Left ventricle myocardium inferior (tissue), 1 donor: ENCODE measurements around the gene NRXN3. TPM values are rescaled to one million over a fixed set of nuclear protein-coding genes. Genes with fewer than 3 reads are reported as not detected.

ENCODE experiments used
- DNase-seq: peaks from one replicate; pipeline ENCODE4 v3.0.0-alpha.2; 2020
- H3K27ac ChIP-seq: fragments of 200-600 bp; replicated peaks from 2 replicates; pipeline ENCODE4 v1.8.0; 2021
- H3K27me3 ChIP-seq: fragments of 200-600 bp; 2 replicates; pipeline ENCODE4 v1.8.0; 2021; ENCODE audit warnings: low read depth
- H3K36me3 ChIP-seq: fragments of 200-600 bp; 2 replicates; pipeline ENCODE4 v1.8.0; 2021
- H3K4me1 ChIP-seq: fragments of 200-600 bp; 2 replicates; pipeline ENCODE4 v1.8.0; 2021
- H3K4me3 ChIP-seq: fragments of 200-600 bp; 2 replicates; pipeline ENCODE4 v1.8.0; 2021; ENCODE audit warnings: mild to moderate bottlenecking, moderate library complexity
- H3K9me3 ChIP-seq: fragments of 200-600 bp; replicated peaks from 2 replicates; pipeline ENCODE4 v1.8.0; 2021
- intact Hi-C: fragments of 100-400 bp; cut with micrococcal nuclease; formaldehyde crosslinking; loops from one replicate; pipeline ENCODE4 v1.11.0; 2022
- total RNA-seq: library from RNA; stranded (reverse); fragmentation: NEBNext Ultra II Directional; extraction: Animal tissue kit (Norgen Biotek cat#: 25700); gene quantifications from one replicate; pipeline ENCODE4 v1.2.1, GENCODE V29; 2021
- TF ChIP-seq, protein P1 (sequence below): fragments of 200-600 bp; IDR thresholded peaks from 2 replicates; pipeline ENCODE4 v1.8.0; 2021; ENCODE audit warnings: antibody characterized with exemption, mild to moderate bottlenecking, borderline replicate concordance
- donor health status: DM: no; HTN: yes; CAD: no; lungs with severe emphysema.

Gene NRXN3
- total RNA-seq, 1 donor from 2014 or later: 1.2 TPM

DNA sequence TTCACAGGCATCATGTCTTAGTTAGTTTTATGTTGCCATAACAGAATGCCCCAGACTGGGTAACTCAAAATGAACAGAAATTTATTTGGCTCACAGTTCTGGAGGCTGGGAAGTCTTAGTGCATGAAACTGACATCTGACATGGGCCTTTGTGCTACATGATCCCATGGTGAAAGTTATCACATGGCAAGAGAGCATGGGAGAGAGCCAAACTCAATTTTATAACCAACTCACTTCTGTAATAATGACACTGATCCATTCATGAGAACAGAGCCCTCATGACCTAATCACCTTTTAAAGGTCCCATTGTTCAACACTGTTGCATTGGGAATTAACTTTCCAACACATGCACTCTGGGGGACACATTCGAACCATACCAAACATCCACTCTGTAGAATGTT, 1026.0 kb downstream of the NRXN3 start:
- Histone ChIP-seq H3K36me3 (no peaks in the 10 kb centered on the region), H3K27me3 (no peaks in the 10 kb centered on the region), H3K4me1 (no peaks in the 10 kb centered on the region), H3K9me3 (no peaks in the 10 kb centered on the region), H3K27ac (no peak overlapping the region), H3K4me3 (no peak overlapping the region)
- no peak for DNase-seq
- intact Hi-C loops: no loop called here
- TF ChIP-seq, protein P1, sequence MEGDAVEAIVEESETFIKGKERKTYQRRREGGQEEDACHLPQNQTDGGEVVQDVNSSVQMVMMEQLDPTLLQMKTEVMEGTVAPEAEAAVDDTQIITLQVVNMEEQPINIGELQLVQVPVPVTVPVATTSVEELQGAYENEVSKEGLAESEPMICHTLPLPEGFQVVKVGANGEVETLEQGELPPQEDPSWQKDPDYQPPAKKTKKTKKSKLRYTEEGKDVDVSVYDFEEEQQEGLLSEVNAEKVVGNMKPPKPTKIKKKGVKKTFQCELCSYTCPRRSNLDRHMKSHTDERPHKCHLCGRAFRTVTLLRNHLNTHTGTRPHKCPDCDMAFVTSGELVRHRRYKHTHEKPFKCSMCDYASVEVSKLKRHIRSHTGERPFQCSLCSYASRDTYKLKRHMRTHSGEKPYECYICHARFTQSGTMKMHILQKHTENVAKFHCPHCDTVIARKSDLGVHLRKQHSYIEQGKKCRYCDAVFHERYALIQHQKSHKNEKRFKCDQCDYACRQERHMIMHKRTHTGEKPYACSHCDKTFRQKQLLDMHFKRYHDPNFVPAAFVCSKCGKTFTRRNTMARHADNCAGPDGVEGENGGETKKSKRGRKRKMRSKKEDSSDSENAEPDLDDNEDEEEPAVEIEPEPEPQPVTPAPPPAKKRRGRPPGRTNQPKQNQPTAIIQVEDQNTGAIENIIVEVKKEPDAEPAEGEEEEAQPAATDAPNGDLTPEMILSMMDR: no peak

DNA sequence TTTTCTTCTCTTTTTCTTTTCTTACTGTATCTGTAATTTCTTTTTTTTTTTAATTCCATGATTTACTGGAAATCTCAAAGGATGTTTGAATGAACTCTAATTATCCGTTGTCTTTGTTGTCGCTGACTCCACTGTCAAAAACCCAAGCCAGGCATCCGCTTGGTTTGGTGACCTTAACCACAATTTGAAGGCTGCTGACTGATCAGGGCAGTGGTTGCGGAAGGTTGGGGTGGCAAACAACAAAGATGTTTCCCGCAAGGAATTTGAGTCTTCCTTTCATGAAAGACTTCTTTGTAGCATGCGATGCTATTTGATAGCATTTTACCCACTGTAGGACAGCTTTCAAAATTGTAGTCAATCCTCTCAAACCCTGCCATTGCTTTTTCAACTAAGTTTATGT, 1027.3 kb downstream of the NRXN3 start:
- no peak overlapping the region for H3K27ac ChIP-seq
- TF ChIP-seq, protein P1: no peak
- H3K4me1 ChIP-seq: no peaks in the 10 kb centered on the region
- no peak overlapping the region for H3K4me3 ChIP-seq
- H3K36me3 ChIP-seq: no peaks in the 10 kb centered on the region
- intact Hi-C loops: no loop called here
- H3K27me3 ChIP-seq: no peaks in the 10 kb centered on the region
- DNase-seq: no peak
- no peaks in the 10 kb centered on the region for H3K9me3 ChIP-seq

DNA sequence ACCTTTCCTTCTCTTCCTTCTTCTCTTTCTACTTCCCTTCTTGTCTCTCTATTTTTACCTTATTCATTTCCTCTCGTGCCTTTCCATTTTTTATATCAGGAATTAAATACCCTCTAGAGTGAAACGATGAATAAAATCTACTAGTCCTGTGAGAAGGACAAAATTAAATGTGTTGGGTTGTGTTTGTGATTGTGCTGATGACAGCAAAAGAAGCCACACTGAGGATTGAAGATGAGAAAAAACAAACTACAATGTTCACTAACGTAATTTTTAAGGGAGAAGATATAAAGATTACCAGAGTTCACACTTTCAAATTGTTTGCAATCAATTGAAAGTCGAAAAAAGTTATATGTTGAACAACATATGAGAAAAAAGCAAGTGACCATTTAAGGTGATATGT, 1029.0 kb downstream of the NRXN3 start:
- Histone ChIP-seq H3K27ac (no peak overlapping the region), H3K4me1 (no peaks in the 10 kb centered on the region), H3K9me3 (no peaks in the 10 kb centered on the region), H3K27me3 (no peaks in the 10 kb centered on the region), H3K4me3 (no peak overlapping the region), H3K36me3 (no peaks in the 10 kb centered on the region)
- DNase-seq: no peak
- intact Hi-C loops: no loop called here
- TF ChIP-seq, protein P1: no peak

DNA sequence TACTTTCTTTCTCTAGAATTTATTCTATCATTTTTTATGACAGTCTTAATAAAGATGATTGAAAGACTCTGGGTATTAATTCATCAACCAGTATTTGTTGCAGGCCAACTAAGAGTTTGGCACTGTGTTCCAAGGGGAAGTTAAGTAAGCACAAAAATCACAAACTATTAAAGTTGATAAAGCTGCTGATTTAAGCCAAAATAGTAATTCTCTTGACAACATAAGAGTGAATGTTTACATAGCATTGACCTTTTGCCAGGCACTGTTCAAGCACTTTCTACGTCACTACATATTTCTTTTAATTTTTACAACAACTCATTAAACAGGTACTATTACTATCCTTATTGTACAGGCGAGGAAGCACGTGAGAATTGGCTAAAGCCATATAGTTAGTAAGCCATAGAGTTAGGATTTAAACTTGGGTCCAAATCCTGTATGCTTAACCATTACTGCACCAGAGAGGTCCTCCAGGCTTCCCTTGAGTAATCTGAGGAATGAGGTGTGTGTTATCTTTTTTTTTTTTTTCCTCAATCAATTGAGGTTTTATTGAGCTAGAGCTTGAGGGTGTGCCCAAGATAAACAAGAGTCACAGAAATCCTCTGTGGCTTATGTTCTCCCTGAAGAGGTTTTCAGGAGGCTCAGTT, 1031.5 kb downstream of the NRXN3 start:
- Histone ChIP-seq H3K4me1 (no peaks in the 10 kb centered on the region), H3K27ac (no peak overlapping the region), H3K4me3 (no peak overlapping the region), H3K27me3 (no peaks in the 10 kb centered on the region), H3K36me3 (no peaks in the 10 kb centered on the region), H3K9me3 (no peaks in the 10 kb centered on the region)
- intact Hi-C loops: no loop called here
- TF ChIP-seq, protein P1: no peak
- no peak for DNase-seq

DNA sequence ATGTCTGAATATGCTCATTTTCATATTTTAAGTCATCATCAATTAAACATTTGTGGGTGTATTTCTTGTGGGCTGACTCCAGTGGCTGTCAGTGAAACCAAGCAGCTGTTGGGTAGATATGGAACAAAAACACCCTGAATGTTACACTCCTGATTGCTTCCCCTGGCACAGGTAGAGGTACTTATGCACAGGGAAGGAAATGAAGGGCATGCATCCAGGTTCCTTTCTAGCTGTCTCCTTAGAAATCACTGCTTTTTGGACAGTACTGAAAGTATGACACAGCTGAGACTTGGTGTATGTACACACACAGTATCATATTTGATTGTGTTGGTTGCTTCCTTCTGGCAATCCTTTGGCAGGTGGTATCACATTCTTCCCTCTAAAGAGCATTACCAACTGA, 1034.4 kb downstream of the NRXN3 start:
- TF ChIP-seq, protein P1: no peak
- Histone ChIP-seq H3K9me3 (no peaks in the 10 kb centered on the region), H3K4me1 (no peaks in the 10 kb centered on the region), H3K36me3 (no peaks in the 10 kb centered on the region), H3K27me3 (no peaks in the 10 kb centered on the region), H3K27ac (no peak overlapping the region), H3K4me3 (no peak overlapping the region)
- intact Hi-C loops: no loop called here
- no peak for DNase-seq
